GM21381 (cell line): ENCODE results near the gene MRAP.

Experiments
- ATAC-seq: cut with Tn5 transposase; IDR thresholded peaks from one replicate; pipeline ENCODE4 v1.9.1; 2021; ENCODE audit warnings: mild to moderate bottlenecking, moderate library complexity; ENCODE audit not compliant: unreplicated experiment

The MRAP gene

GRCh38 chr21:32347977-32348376, 49.3 kb downstream of the MRAP start:
- ATAC-seq: no peak

- no peak for ATAC-seq
These were observed 50.1 kb downstream of the MRAP start for GRCh38 chr21:32348604-32349332.

DNA sequence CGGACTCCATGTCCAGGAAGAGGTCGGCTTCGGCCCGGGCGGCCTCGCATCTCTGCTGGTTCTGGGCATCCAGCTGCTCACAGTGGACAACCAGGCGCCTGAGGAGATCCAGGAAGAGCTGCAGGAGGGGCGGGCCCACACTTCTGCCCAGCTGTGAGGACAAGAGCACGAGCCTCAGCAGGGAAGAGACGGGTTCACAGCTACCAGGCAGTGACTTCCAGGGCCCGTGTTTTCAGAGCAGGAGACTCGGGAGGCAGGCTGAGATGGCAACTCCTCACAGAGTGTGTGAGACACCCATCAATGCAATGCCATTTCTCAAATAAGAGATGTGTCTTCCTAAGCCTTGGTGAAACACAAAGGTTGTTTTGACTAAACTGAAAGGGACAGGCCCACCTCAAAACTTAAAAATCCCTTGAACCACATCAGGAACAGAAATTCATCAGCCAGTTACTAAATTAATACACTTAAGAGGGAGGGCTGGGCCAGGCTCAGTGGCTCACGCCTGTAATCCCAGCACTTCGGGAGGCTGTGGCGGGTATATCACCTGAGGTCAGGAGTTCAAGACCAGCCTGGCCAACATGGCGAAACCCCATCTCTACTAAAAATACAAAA, 50.8 kb downstream of the MRAP start:
- no peak for ATAC-seq

DNA sequence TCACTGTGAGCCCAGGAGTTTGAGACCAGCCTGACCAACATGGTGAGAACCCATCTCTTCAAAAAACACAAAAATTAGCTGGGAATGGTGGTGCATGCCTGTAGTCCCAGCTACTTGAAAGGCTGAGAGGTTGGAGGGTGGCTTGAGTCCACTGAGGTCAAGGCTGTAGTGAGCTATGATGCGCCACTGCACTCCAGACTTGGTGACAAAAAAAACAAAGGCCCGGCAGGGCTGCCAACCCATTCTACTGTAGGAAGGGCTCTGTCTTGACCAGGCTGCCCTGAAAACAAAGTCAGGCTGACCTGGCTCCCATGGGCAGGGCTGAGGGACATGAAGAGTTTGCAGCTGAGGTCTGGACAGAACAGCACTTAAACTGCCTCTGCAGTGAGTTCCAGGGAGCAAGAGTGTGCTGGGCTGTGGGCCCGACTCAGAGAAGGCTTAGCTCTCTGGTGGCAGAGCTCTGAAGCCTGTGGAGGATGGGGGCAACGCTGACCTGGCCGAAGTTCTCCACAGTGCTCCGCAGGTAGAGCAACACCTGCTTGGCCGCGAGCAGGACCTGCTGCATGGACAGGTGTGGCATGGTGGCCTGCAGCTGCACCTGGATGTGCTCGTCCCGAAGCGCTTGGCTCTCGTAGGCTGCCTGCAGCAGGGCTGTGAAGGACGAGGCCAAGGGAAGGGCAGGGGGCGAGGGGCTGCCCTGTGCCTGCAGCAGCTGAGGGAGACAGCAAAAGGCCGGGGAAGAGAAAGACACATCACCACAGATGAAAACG, 51.7 kb downstream of the MRAP start:
- ATAC-seq: no peak

GRCh38 chr21:32350981-32351380, 52.3 kb downstream of the MRAP start:
- no peak for ATAC-seq

DNA sequence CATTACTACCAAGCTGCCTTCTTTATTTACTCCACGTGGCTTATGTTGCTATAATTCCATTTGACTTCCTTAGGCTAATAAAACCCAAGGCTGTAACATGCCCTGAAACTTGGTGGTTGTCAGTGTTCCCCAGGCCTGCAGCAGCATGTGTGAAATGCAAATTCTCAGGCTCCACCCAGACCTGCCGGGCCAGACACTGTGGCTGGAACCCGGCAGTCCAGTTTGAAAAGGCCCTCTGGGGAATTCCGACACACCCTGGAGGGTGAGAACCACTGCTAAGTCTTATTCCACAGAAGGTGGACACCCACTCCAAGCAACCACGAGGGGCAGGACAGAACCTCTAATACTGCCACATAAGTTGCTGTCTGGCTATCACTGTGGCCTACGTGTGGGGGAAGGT, 52.8 kb downstream of the MRAP start:
- no peak for ATAC-seq

DNA sequence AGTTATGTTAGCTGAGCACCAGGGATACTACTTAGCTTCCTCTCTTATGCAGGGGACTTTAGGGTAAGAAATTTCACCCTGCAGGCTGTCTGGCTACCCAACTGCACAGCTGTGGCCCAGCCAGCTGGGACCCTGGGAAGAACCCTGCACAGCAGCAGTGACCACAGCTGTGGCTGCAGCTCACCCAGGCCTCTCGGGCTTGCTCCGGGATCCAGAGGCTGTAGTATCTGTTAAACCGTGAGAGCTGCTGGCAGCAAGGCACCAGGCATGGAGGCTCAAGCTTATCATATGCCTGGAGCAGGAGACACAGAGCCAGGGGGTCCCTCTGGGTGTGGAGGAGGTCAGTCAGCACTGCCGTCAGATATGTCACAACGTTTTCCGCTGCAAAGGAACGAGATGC, 53.9 kb downstream of the MRAP start:
- no peak for ATAC-seq

GRCh38 chr21:32353002-32353711, 54.5 kb downstream of the MRAP start:
- ATAC-seq: no peak

GRCh38 chr21:32356874-32357395, 58.3 kb downstream of the MRAP start:
- no peak for ATAC-seq

GRCh38 chr21:32359719-32360260, 61.1 kb downstream of the MRAP start:
- ATAC-seq: no peak

- no peak for ATAC-seq
These were observed 61.8 kb downstream of the MRAP start for GRCh38 chr21:32360401-32360975.
